GM19468 (cell line): Measurements from ENCODE around the gene YIF1B.

ENCODE experiments used
- ATAC-seq: cut with Tn5 transposase; IDR thresholded peaks from one replicate; pipeline ENCODE4 v1.9.1; 2021; ENCODE audit warnings: mild to moderate bottlenecking, moderate library complexity, moderate number of reproducible peaks; ENCODE audit not compliant: unreplicated experiment; ENCODE audit errors: extremely low read depth

YIF1B gene

GRCh38 chr19:38336638-38337359 lies 21.1 kb upstream of the YIF1B start:
- ATAC-seq, result peak; percentile 26

GRCh38 chr19:38335949-38336637 lies 20.3 kb upstream of the YIF1B start:
- ATAC-seq, result peak; percentile 31

- no peak for ATAC-seq
Measured at GRCh38 chr19:38333245-38333644, 17.5 kb upstream of the YIF1B start.

GRCh38 chr19:38331728-38332127 lies 16.0 kb upstream of the YIF1B start:
- ATAC-seq, result no peak

- ATAC-seq, result no peak
Measured at GRCh38 chr19:38329651-38330050, 13.9 kb upstream of the YIF1B start.

GRCh38 chr19:38326591-38326990 lies 10.8 kb upstream of the YIF1B start:
- no peak for ATAC-seq

- no peak for ATAC-seq
Measured at GRCh38 chr19:38324431-38324830, 8.7 kb upstream of the YIF1B start.

- ATAC-seq, result no peak
Measured at GRCh38 chr19:38323291-38323690, 7.5 kb upstream of the YIF1B start.

GRCh38 chr19:38321646-38322196 lies 6.0 kb upstream of the YIF1B start:
- ATAC-seq, result no peak

- ATAC-seq, result no peak
Measured at GRCh38 chr19:38320969-38321339, 5.2 kb upstream of the YIF1B start.

- ATAC-seq, result no peak
Measured at GRCh38 chr19:38319421-38320258, 3.9 kb upstream of the YIF1B start, which contains the start of gene KCNK6. KCNK6 (plus strand) TSS chr19:38319845; CDS start chr19:38319951, 106 bp downstream.

- no peak for ATAC-seq
Measured at GRCh38 chr19:38318660-38319059, 2.9 kb upstream of the YIF1B start.

GRCh38 chr19:38317104-38317612 lies 1.4 kb upstream of the YIF1B start:
- ATAC-seq, result no peak

GRCh38 chr19:38316477-38317067 lies 825 bp upstream of the YIF1B start:
- no peak for ATAC-seq

GRCh38 chr19:38310986-38311385 lies 4.8 kb downstream of the YIF1B start:
- ATAC-seq, result no peak

GRCh38 chr19:38310279-38310670 lies 5.5 kb downstream of the YIF1B start:
- no peak for ATAC-seq

GRCh38 chr19:38309615-38310278 lies 6.0 kb downstream of the YIF1B start:
- ATAC-seq, result no peak

- no peak for ATAC-seq
Measured at GRCh38 chr19:38308926-38309614, 6.7 kb downstream of the YIF1B start.
